Measurements from ENCODE around the gene WDR45B. TPM values are rescaled to one million over a fixed set of nuclear protein-coding genes. Genes with fewer than 3 reads are reported as not detected.

WDR45B gene
- total RNA-seq, 1 experiment from 2014 or later: 131 TPM

- DNase-seq: no peak
- Histone ChIP-seq H3K4me3 (ENCODE audit: insufficient read depth, low read depth, low read length) (no peak overlapping the region), H3K27me3 (ENCODE audit: control insufficient read depth, insufficient read depth, low read length) (no peaks in the 10 kb centered on the region), H3K36me3 (replicated peaks; ENCODE audit: control insufficient read depth, insufficient read depth, low read length) (peaks cover 31% of the 10 kb centered on the region)
Observed at GRCh38 chr17:82567286-82567685, 81.0 kb downstream of the WDR45B start.

- H3K4me3 ChIP-seq (ENCODE audit: insufficient read depth, low read depth, low read length): no peak overlapping the region
- H3K36me3 ChIP-seq (replicated peaks; ENCODE audit: control insufficient read depth, insufficient read depth, low read length): peaks cover 26% of the 10 kb centered on the region
- DNase-seq: peak; percentile 82
- H3K27me3 ChIP-seq (ENCODE audit: control insufficient read depth, insufficient read depth, low read length): no peaks in the 10 kb centered on the region
Observed at GRCh38 chr17:82566129-82566960, 81.9 kb downstream of the WDR45B start.

GRCh38 chr17:82565551-82565950 is 82.7 kb downstream of the WDR45B start:
- Histone ChIP-seq H3K4me3 (ENCODE audit: insufficient read depth, low read depth, low read length) (no peak overlapping the region), H3K27me3 (ENCODE audit: control insufficient read depth, insufficient read depth, low read length) (no peaks in the 10 kb centered on the region), H3K36me3 (replicated peaks; ENCODE audit: control insufficient read depth, insufficient read depth, low read length) (peaks cover 24% of the 10 kb centered on the region)
- DNase-seq: no peak

Other genes starting within 250 kb of the WDR45B start
- gene HEXD, start 230.1 kb downstream of the WDR45B start, total RNA-seq (2014; rRNA removed; shearing (Covaris generic)): 16.6 and 24.6 TPM in 2 replicates
- 26.2 and 28.6 TPM in 2 replicates for gene OGFOD3, start 229.9 kb downstream of the WDR45B start, total RNA-seq (2014; rRNA removed; shearing (Covaris generic))
- 62.8 and 76.1 TPM in 2 replicates for gene CYBC1, start 197.7 kb downstream of the WDR45B start, total RNA-seq (2014; rRNA removed; shearing (Covaris generic))
- 42.2 and 49.9 TPM in 2 replicates for gene NARF, start 189.7 kb downstream of the WDR45B start, total RNA-seq (2014; rRNA removed; shearing (Covaris generic))
- 54.1 and 67.4 TPM in 2 replicates for gene FOXK2, start 128.7 kb downstream of the WDR45B start, total RNA-seq (2014; rRNA removed; shearing (Covaris generic))
- gene RAB40B, start 50.3 kb upstream of the WDR45B start, total RNA-seq (2014; rRNA removed; shearing (Covaris generic)): 0.85 and 1.7 TPM in 2 replicates
- gene FN3KRP, start 68.3 kb upstream of the WDR45B start, total RNA-seq (2014; rRNA removed; shearing (Covaris generic)): 12.2 and 14.8 TPM in 2 replicates
- gene FN3K, start 87.2 kb upstream of the WDR45B start, total RNA-seq (2014; rRNA removed; shearing (Covaris generic)): 3.3 and 3.8 TPM in 2 replicates
- 74.1 and 101 TPM in 2 replicates for gene TBCD, start 103.6 kb upstream of the WDR45B start, total RNA-seq (2014; rRNA removed; shearing (Covaris generic))
- not detected in 2 replicates for gene ZNF750, start 191.6 kb upstream of the WDR45B start, total RNA-seq (2014; rRNA removed; shearing (Covaris generic))